HG02840 (cell line): ENCODE data around the gene NTNG1.
"Not testable (repeated sequence)": the region's sequence is repeated elsewhere in the genome, so short reads cannot be mapped to it uniquely, and the experiment has no call there.

Experiments used
- ATAC-seq: cut with Tn5 transposase; IDR thresholded peaks from one replicate; pipeline ENCODE4 v1.9.1; 2021; ENCODE audit warnings: mild to moderate bottlenecking, moderate library complexity, moderate number of reproducible peaks; ENCODE audit not compliant: unreplicated experiment, low FRiP score

NTNG1 gene

GRCh38 chr1:107142140-107142542 lies 1.3 kb downstream of the NTNG1 start:
- ATAC-seq: no peak

GRCh38 chr1:107142666-107143065 lies 1.8 kb downstream of the NTNG1 start:
- ATAC-seq: no peak

- ATAC-seq: no peak
These were observed 4.8 kb downstream of the NTNG1 start for GRCh38 chr1:107145637-107146036.

- no peak for ATAC-seq
These were observed 7.0 kb downstream of the NTNG1 start for GRCh38 chr1:107147843-107148242.

- ATAC-seq: no peak
These were observed 9.1 kb downstream of the NTNG1 start for GRCh38 chr1:107149946-107150345.

GRCh38 chr1:107151295-107151694 lies 10.5 kb downstream of the NTNG1 start:
- no peak for ATAC-seq

- no peak for ATAC-seq
These were observed 11.6 kb downstream of the NTNG1 start for GRCh38 chr1:107152395-107152794.

- no peak for ATAC-seq
These were observed 12.2 kb downstream of the NTNG1 start for GRCh38 chr1:107153014-107153413.

GRCh38 chr1:107158496-107158895 lies 17.7 kb downstream of the NTNG1 start:
- ATAC-seq: no peak

GRCh38 chr1:107158991-107159390 lies 18.2 kb downstream of the NTNG1 start:
- no peak for ATAC-seq

- no peak for ATAC-seq
These were observed 21.9 kb downstream of the NTNG1 start for GRCh38 chr1:107162745-107163144.

GRCh38 chr1:107164901-107165300 lies 24.1 kb downstream of the NTNG1 start:
- not testable (repeated sequence) for ATAC-seq

- ATAC-seq: no peak
These were observed 28.8 kb downstream of the NTNG1 start for GRCh38 chr1:107169615-107170014.

- ATAC-seq: no peak
These were observed 30.5 kb downstream of the NTNG1 start for GRCh38 chr1:107171333-107171732.

- ATAC-seq: no peak
These were observed 31.8 kb downstream of the NTNG1 start for GRCh38 chr1:107172450-107173170.

- ATAC-seq: no peak
These were observed 34.5 kb downstream of the NTNG1 start for GRCh38 chr1:107175102-107175909.

GRCh38 chr1:107181253-107181969 lies 40.6 kb downstream of the NTNG1 start:
- no peak for ATAC-seq

GRCh38 chr1:107183011-107183410 lies 42.2 kb downstream of the NTNG1 start:
- no peak for ATAC-seq

GRCh38 chr1:107184888-107185287 lies 44.0 kb downstream of the NTNG1 start:
- no peak for ATAC-seq

- no peak for ATAC-seq
These were observed 46.6 kb downstream of the NTNG1 start for GRCh38 chr1:107187399-107187798.

GRCh38 chr1:107188160-107188559 lies 47.3 kb downstream of the NTNG1 start:
- no peak for ATAC-seq
